SU-DHL-6 (cell line): ENCODE data around the gene MLC1.

Experiments used
- EZH2phosphoT487 ChIP-seq: fragments of 200-600 bp; sonication (generic), shearing (Covaris generic); conservative IDR thresholded peaks from 2 replicates; pipeline ENCODE4 v1.6.1; 2018; ENCODE audit warnings: mild to moderate bottlenecking, antibody characterized with exemption, low read length, moderate library complexity, mixed read lengths
- TF ChIP-seq, protein P1 (sequence below): fragments of 200-600 bp; sonication (generic); IDR thresholded peaks from one replicate; pipeline ENCODE4 v1.5.1; 2017; ENCODE audit warnings: antibody characterized with exemption, mild to moderate bottlenecking, low read length, moderate library complexity; ENCODE audit not compliant: insufficient read depth, poor library complexity, severe bottlenecking

GRCh38 chr22:50080077-50080465, 5.2 kb downstream of the MLC1 start:
- TF ChIP-seq, protein P1, sequence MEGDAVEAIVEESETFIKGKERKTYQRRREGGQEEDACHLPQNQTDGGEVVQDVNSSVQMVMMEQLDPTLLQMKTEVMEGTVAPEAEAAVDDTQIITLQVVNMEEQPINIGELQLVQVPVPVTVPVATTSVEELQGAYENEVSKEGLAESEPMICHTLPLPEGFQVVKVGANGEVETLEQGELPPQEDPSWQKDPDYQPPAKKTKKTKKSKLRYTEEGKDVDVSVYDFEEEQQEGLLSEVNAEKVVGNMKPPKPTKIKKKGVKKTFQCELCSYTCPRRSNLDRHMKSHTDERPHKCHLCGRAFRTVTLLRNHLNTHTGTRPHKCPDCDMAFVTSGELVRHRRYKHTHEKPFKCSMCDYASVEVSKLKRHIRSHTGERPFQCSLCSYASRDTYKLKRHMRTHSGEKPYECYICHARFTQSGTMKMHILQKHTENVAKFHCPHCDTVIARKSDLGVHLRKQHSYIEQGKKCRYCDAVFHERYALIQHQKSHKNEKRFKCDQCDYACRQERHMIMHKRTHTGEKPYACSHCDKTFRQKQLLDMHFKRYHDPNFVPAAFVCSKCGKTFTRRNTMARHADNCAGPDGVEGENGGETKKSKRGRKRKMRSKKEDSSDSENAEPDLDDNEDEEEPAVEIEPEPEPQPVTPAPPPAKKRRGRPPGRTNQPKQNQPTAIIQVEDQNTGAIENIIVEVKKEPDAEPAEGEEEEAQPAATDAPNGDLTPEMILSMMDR, result no peak
- TF ChIP-seq EZH2phosphoT487, result no peak
